GM18505 (cell line): Measurements from ENCODE around the gene PDZD2.
A peak's percentile ranks its signal among the peaks of the same experiment; 100 is the strongest.

Experiments used
- ATAC-seq: cut with Tn5 transposase; IDR thresholded peaks from one replicate; pipeline ENCODE4 v1.9.1; 2021; ENCODE audit not compliant: unreplicated experiment
- POLR2A ChIP-seq: IDR thresholded peaks from 4 replicates; pipeline ENCODE4 v1.6.1; 2011; ENCODE audit warnings: borderline replicate concordance; ENCODE audit not compliant: insufficient read depth, insufficient read length; ENCODE audit errors: extremely low read depth

The PDZD2 gene

DNA sequence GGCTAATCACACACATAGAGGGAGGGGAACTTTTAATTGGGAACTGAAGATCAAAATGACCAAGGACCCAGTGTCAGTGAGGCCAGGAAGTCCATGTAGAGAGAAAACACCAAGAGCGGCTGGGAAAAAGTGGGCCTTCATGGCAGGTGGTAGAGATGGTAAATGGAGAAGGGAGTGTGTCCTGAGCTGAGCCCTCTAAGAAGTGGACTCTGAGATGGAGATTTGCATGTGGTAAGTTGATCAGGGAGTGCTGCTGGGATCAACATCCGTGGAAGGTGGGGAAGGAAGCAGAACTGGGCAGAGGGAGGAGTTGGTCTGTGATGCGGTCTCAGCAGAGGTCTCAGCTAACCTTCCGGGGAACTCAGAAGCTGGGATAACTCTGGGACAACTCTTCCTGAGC lies 18.9 kb upstream of the PDZD2 start:
- TF ChIP-seq POLR2A: no peak
- no peak for ATAC-seq

DNA sequence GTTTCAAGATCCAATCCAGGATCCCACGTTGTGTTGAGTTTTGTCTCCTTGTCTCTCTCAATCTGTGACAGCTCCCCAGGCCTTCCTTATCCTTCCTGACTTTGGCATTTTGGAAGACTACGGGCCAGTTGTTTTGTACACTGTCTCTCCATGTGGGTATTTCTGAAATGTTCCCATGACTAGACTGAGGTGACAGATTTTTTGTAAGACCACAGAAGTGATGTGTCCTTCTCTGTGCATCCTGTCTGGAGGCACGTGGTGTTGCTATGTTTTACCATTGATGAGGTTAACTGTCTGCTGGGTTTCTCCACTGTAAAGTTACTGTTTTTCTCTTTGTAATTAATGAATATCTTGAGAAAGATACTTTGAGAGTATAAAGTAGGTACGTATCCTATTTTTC lies 15.7 kb upstream of the PDZD2 start:
- no peak for TF ChIP-seq POLR2A
- ATAC-seq: no peak

DNA sequence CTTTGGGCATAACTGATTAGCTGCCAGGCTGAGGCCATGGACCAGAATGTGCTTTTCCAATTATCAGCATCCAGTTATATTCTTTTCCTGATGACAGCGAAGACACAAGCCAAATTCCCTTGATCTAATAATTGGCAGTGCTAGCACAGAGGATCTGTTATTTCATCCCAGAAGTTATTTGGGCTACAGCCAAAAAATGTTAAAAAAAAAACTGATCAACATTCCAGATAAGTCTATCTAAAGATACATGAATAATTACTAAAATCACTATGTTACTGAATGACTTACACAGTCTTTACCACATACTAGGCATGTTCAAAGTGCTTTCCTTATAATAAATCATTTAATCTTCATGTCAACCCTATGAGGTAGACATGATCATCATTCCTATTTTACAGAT lies 13.5 kb upstream of the PDZD2 start:
- no peak for TF ChIP-seq POLR2A
- ATAC-seq: no peak

GRCh38 chr5:31626156-31626555 lies 12.8 kb upstream of the PDZD2 start:
- TF ChIP-seq POLR2A: no peak
- no peak for ATAC-seq

GRCh38 chr5:31626604-31627234 lies 12.2 kb upstream of the PDZD2 start:
- no peak for ATAC-seq
- TF ChIP-seq POLR2A: no peak

- ATAC-seq: no peak
- TF ChIP-seq POLR2A: no peak
Observed at GRCh38 chr5:31630931-31631330, 8.0 kb upstream of the PDZD2 start.

DNA sequence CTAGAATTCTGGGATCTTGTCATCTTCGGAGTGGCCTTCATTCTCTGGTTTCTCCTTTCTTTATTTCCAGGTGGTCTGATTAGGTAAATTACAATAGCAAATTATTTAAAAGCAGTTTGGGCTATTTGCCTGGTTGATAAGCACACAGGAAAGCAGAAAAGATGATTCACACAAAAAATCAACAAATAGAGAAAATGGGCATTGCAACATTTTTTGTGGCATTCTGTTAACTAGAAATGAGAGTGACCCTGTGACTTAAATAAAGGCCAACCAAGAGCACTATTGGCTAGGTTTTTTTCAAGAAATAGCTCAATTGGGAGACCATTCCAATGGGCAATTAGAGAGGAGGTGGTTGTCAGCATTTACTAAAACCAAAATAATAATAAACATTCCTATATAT lies 6.5 kb upstream of the PDZD2 start:
- no peak for ATAC-seq
- no peak for TF ChIP-seq POLR2A

DNA sequence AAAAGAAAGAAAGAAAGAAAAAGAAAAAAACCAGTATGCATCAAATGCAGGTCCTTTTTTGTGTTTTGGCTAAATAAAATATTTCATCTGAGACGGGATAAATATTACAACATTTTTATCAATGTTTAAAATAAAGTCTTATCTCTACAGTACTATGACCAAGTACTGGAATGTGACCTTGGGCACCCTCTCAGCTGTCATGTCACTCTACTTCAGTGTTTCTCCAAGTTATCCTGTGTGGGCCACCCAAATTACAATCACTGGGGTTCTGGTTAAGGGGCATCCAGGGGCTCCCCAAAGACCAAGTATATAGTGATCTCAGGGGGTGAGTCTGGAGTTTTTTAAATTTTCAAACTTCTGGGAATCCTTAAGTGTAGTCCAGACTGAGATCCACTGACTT lies 3.5 kb upstream of the PDZD2 start:
- no peak for ATAC-seq
- TF ChIP-seq POLR2A: no peak

DNA sequence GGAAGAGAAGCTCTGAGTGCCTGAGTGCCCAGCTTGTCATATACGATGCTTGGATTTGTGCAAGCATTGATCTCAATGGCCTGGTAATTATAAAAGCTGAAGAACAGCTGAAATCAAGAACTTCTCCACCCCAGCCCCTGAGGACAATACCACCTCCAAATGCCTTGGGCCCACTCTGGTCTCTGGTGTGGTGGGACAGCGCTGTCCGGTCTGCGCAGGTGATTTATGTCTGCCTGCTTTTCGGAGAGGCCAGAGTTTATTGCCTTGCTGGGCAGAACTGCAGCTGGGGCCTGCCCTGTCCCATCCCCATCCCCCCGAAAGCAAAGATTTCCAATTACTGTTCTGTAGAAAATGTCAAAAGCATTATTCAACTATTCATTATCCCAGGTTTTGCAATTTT lies 1.1 kb upstream of the PDZD2 start:
- ATAC-seq: no peak
- no peak for TF ChIP-seq POLR2A

DNA sequence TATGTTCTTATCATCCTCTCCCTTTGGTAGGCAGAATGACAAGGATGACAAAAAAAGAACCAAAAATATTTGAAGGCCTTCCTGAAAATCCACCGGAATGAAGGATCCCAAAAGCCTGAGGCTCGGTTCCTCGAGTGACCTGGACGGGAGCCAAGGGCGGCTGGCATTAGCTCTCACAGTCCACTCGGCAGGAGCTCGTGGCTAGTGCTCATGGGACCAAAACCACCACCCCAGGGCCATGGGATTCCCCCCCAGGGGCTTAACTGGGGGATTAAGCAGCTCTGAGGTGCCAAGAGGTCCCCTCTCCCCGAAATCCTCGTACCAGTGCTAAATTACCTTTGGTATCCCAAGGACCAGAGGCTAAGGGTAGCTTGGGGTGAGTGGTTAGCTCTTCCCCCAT lies 586 bp upstream of the PDZD2 start:
- no peak for ATAC-seq
- TF ChIP-seq POLR2A: no peak

DNA sequence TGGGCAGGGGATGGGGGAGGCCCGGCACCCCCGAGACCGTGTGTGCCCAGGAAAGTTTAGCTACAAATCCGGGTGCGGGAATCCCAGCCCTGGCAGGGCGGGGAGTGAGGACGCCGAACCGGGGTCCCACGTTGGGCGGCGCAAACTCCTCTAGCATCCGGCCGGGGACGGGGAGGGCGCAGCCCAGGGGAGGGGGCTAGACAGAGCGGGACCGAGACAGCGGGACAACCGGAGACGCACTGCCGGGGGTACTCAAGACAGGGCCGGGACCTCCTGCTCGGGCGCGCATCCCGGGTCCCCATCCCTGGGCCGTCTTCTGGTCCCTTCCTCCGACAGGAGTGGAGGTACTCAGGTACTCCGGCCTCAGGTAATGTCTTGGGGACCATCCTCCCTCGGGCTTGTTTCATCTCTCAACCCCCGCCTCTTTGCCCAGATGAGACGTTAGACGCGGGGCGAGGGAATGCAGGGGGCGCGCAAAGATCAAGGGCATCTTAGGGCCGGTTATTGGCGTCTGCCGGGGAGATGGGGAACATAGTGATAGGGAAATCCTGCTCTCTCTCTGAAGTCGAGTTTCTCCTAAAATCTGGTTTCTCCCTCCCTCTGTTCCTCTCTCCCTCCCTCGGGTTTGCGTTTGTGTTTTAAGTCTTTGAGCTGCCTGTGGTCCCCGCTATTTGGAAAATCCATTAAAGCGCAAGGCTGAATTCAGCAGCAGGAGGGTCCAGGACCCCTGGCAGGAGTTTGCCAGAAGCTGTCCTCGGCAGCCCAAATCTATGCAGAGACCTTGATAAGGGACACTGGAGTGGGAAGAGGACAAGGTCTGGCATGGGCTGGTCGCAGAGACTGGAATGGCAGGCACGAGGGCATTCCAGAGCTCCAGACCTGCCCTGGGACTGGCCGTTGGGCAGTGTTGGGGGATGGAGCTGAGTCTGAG lies 815 bp downstream of the PDZD2 start:
- peak; percentile 15 for ATAC-seq
- TF ChIP-seq POLR2A: no peak

DNA sequence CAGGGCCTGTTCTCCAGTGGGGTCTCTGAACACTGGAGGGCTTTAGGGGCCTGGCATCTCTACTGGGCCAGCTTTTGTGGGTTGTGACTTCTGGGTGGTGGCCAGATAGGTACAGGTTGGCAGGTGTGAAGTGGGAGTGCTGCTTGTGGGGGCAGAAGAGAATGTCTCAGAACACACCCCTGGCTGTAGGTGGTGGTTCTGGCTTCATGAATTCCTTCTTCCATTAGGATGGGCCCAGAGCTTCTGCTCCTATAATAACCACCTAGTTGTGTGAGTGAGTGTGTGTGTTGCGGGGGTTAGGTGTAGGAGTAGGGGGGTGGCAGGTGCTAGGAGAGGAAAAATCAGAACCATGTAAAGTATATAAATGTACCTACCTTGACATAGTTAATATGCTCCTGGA lies 1.6 kb downstream of the PDZD2 start:
- ATAC-seq: no peak
- TF ChIP-seq POLR2A: no peak

DNA sequence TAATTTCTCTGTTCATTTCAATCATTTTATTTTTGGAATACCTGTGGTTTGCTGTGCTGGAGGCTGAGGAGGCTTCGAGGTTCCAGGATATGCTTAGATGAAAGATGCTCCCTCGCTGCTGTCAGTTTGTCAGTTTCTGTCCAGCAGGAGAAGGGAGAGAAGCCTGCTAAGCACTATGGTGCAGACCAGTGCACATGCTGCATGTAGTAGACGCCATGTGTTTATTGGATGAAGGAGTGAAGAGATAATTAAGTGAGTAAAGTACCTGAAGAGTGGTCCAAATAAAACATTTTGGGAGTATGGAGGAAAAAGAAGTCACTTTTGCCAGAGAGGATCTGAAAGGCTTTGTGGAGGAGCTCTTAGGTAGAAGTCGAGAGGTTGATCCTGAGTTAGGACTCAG lies 2.1 kb downstream of the PDZD2 start:
- ATAC-seq: no peak
- TF ChIP-seq POLR2A: no peak

DNA sequence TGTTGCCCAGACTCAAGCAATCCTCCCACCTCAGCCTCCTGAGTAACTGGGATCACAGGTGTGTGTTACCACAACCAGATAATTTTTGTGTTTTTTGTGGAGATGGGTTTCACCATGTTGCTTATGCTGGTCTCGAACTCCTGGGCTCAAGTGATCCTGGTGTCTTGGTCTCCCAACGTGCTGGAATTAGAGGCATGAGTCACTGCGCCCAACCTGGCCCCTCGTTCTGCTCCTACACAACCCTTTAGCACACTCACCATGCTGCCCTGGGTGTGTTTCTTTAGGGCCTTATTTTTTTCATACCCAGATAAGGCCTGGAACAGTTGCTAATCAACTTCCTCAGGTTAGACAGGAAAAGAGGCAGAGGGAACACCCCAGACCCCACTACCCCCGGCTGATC lies 2.6 kb downstream of the PDZD2 start:
- no peak for ATAC-seq

More for the DNA sequence above, 2.6 kb downstream of the PDZD2 start:
- no peak for TF ChIP-seq POLR2A
